HCT116 (cell line): ENCODE results near the gene CCDC88C. TPM values are rescaled to one million over a fixed set of nuclear protein-coding genes. Genes with fewer than 3 reads are reported as not detected.

ENCODE experiments used
- ATAC-seq: fragments of 200-7000 bp; cut with Tn5 transposase; 2 replicates; pipeline ENCODE4 v1.9.1; 2020; ENCODE audit warnings: mild to moderate bottlenecking, moderate library complexity
- BruUV-seq: library from RNA; stranded (reverse); fragments of 400-500 nt; replicated peaks from 2 replicates; lab custom pipeline; 2021; lab: Mats Ljungman, UMichigan
- CTCF ChIA-PET: fragments of 300-600 bp; sonication (Branson Sonifier 250); formaldehyde crosslinking; loops from one replicate; lab custom pipeline; 2021; ENCODE audit warnings: antibody characterized with exemption; lab: Charles Lee
- POLR2A ChIA-PET: fragments of 300-600, 350-600 bp; sonication (Branson Sonifier 250); formaldehyde crosslinking; loops from one replicate; lab custom pipeline; 2021; ENCODE audit warnings: antibody characterized with exemption; lab: Charles Lee
- RAD21 ChIA-PET, 2 experiments: fragments of 300-600 bp; sonication (Branson Sonifier 250); formaldehyde crosslinking; loops; one replicate each; lab custom pipeline; 2023; ENCODE audit warnings: low total read pairs in 2 of 2; ENCODE audit not compliant: uncharacterized antibody in 2 of 2, unreplicated experiment in 2 of 2, low non-redundant PET in 1 of 2; lab: Charles Lee
- DNase-seq: peaks from one replicate; pipeline ENCODE4 v3.0.0-alpha.2; 2010; ENCODE audit warnings: low read depth, low spot score
- H2AFZ ChIP-seq: fragments of 200-600 bp; shearing (Covaris generic), sonication (generic); 2 replicates; pipeline ENCODE4 v1.6.1; 2017; ENCODE audit warnings: low read depth, mixed run types, mixed read lengths, antibody characterized with exemption, low read length; ENCODE audit not compliant: poor library complexity, severe bottlenecking
- H3K27ac ChIP-seq: 2 replicates; pipeline ENCODE4 v1.5.1; 2012; ENCODE audit warnings: low read depth, low read length
- H3K27me3 ChIP-seq: fragments of 200-600 bp; sonication (generic); 2 replicates; pipeline ENCODE4 v1.6.1; 2016; ENCODE audit warnings: mixed run types, low read length, mixed read lengths; ENCODE audit not compliant: insufficient read depth
- H3K36me3 ChIP-seq, 2 experiments: fragments of 200-500 bp in 1 of 2; fragments of 200-600 bp in 1 of 2; sonication (Bioruptor generic) in 1 of 2; sonication (generic) in 1 of 2; 2 replicates each; pipeline versions ENCODE4 v1.5.1 to v1.6.1; 2014 to 2016; ENCODE audit warnings: low read length in 2 of 2, inconsistent platforms in 1 of 2, mixed read lengths in 1 of 2, mixed run types in 1 of 2; ENCODE audit not compliant: insufficient read depth in 2 of 2, control insufficient read depth in 1 of 2
- H3K4me1 ChIP-seq, 2 experiments: fragments of 200-600 bp in 1 of 2; sonication (generic) in 1 of 2; 2 replicates each; pipeline versions ENCODE4 v1.5.1 to v1.6.1; 2012 to 2017; ENCODE audit warnings: low read length in 2 of 2, inconsistent platforms in 1 of 2, mild to moderate bottlenecking in 1 of 2, mixed read lengths in 1 of 2, mixed run types in 1 of 2, moderate library complexity in 1 of 2; ENCODE audit not compliant: insufficient read depth in 2 of 2, control insufficient read depth in 1 of 2
- H3K4me2 ChIP-seq: fragments of 200-600 bp; sonication (generic); 2 replicates; pipeline ENCODE4 v1.6.1; 2017; ENCODE audit warnings: mixed run types, low read length, mixed read lengths
- H3K4me3 ChIP-seq, 2 experiments: fragments of 200-600 bp in 1 of 2; sonication (generic) in 1 of 2; replicated peaks in 1 of 2; 2 replicates each; pipeline ENCODE4 v1.5.1; 2011 to 2016; ENCODE audit warnings: low read length in 2 of 2, control low read depth in 1 of 2, low read depth in 1 of 2, mild to moderate bottlenecking in 1 of 2, mixed read lengths in 1 of 2, mixed run types in 1 of 2
- H3K79me2 ChIP-seq: fragments of 200-600 bp; sonication (generic); 2 replicates; pipeline ENCODE4 v1.6.1; 2017; ENCODE audit warnings: mild to moderate bottlenecking, mixed run types, low read length, moderate library complexity, mixed read lengths; ENCODE audit not compliant: insufficient read depth
- H3K9ac ChIP-seq: fragments of 200-600 bp; sonication (generic); 2 replicates; pipeline ENCODE4 v1.6.1; 2016; ENCODE audit warnings: low read length, mixed read lengths
- H3K9me2 ChIP-seq: fragments of 200-600 bp; sonication (generic), shearing (Covaris generic); 2 replicates; pipeline ENCODE4 v1.6.1; 2017; ENCODE audit warnings: mixed run types, mild to moderate bottlenecking, moderate library complexity; ENCODE audit not compliant: insufficient read depth
- H3K9me3 ChIP-seq, 2 experiments: fragments of 200-500 bp in 1 of 2; fragments of 200-600 bp in 1 of 2; sonication (Bioruptor generic) in 1 of 2; sonication (generic) in 1 of 2; 2 replicates each; pipeline ENCODE4 v1.6.1; 2014 to 2017; ENCODE audit warnings: low read length in 2 of 2, mixed read lengths in 2 of 2, inconsistent platforms in 1 of 2, low read depth in 1 of 2, mild to moderate bottlenecking in 1 of 2, mixed run types in 1 of 2, moderate library complexity in 1 of 2; ENCODE audit not compliant: control insufficient read depth in 1 of 2, insufficient read depth in 1 of 2
- H4K20me1 ChIP-seq: fragments of 200-600 bp; sonication (generic), shearing (Covaris generic); 2 replicates; pipeline ENCODE4 v1.6.1; 2017; ENCODE audit warnings: mixed run types, mild to moderate bottlenecking, moderate library complexity; ENCODE audit not compliant: insufficient read depth
- CBX3 ChIP-seq: IDR thresholded peaks from 2 replicates; pipeline ENCODE4 v1.6.1; 2012; ENCODE audit warnings: low read depth
- CEBPB ChIP-seq: IDR thresholded peaks from 2 replicates; pipeline ENCODE4 v1.6.1; 2012; ENCODE audit warnings: low read depth
- ELF1 ChIP-seq: IDR thresholded peaks from 2 replicates; pipeline ENCODE4 v1.6.1; 2012; ENCODE audit warnings: low read depth, borderline replicate concordance
- EZH2 ChIP-seq: fragments of 200-600 bp; sonication (generic); IDR thresholded peaks from 2 replicates; pipeline ENCODE4 v1.6.1; 2017; ENCODE audit warnings: antibody characterized with exemption, mixed run types
- EZH2phosphoT487 ChIP-seq: fragments of 200-600 bp; IDR thresholded peaks from 2 replicates; pipeline ENCODE4 v1.6.1; 2018; ENCODE audit warnings: antibody characterized with exemption, borderline replicate concordance
- JUND ChIP-seq: IDR thresholded peaks from 2 replicates; pipeline ENCODE4 v1.6.1; 2012
- POLR2A ChIP-seq: IDR thresholded peaks from 2 replicates; pipeline ENCODE4 v1.7.0; 2011; ENCODE audit warnings: borderline replicate concordance; ENCODE audit not compliant: insufficient read depth, insufficient read length; ENCODE audit errors: extremely low read depth
- POLR2AphosphoS5 ChIP-seq: IDR thresholded peaks from 2 replicates; pipeline ENCODE4 v1.6.1; 2011; ENCODE audit warnings: mild to moderate bottlenecking, low read depth, low read length, moderate library complexity
- RAD21 ChIP-seq: IDR thresholded peaks from 2 replicates; pipeline ENCODE4 v1.6.1; 2012; ENCODE audit warnings: low read depth, mild to moderate bottlenecking
- SIN3A ChIP-seq: IDR thresholded peaks from 2 replicates; pipeline ENCODE4 v1.6.1; 2012; ENCODE audit warnings: low read depth
- TCF7L2 ChIP-seq: IDR thresholded peaks from 2 replicates; pipeline ENCODE4 v1.7.0; 2011; ENCODE audit warnings: borderline replicate concordance, inconsistent platforms; ENCODE audit not compliant: insufficient read depth, insufficient read length; ENCODE audit errors: extremely low read depth
- ZBTB33 ChIP-seq: IDR thresholded peaks from 2 replicates; pipeline ENCODE4 v1.6.1; 2011; ENCODE audit warnings: mild to moderate bottlenecking, low read length, moderate library complexity; ENCODE audit not compliant: insufficient replicate concordance; ENCODE audit errors: extremely low read depth
- ZFX ChIP-seq: fragments of 450-650 bp; IDR thresholded peaks from 2 replicates; pipeline ENCODE4 v1.6.1; 2017
- intact Hi-C: fragments of 100-400 bp; cut with micrococcal nuclease; formaldehyde crosslinking; loops from 2 replicates; pipeline ENCODE4 v1.10.0; 2022
- total RNA-seq: library from RNA; stranded (reverse); gene quantifications from one replicate; pipeline ENCODE4 v1.2.1, GENCODE V29; 2021; ENCODE audit not compliant: unreplicated experiment
- TF ChIP-seq, protein P1 (sequence below): IDR thresholded peaks from 2 replicates; pipeline ENCODE4 v1.6.1; 2012
- TF ChIP-seq, protein P2 (sequence below): IDR thresholded peaks from 2 replicates; pipeline ENCODE4 v1.6.1; 2012
- TF ChIP-seq, protein P3 (sequence below): IDR thresholded peaks from 2 replicates; pipeline ENCODE4 v1.6.1; 2012; ENCODE audit warnings: low read depth

Gene CCDC88C
- total RNA-seq, 1 experiment from 2014 or later, result 20.8 TPM

GRCh38 chr14:91338379-91338778, 79.2 kb downstream of the CCDC88C start:
- CTCF ChIA-PET, result interaction anchor here (1.4 kb wide), 1 partner anchor 15 kb away, joined by 5 read pairs; no protein-coding TSS in a partner anchor
- Histone ChIP-seq H3K27ac (no peak overlapping the region), H3K4me3 (no peak overlapping the region), H3K27me3 (no peaks in the 10 kb centered on the region), H2AFZ (no peak overlapping the region), H3K9ac (no peak overlapping the region), H3K79me2 (no peaks in the 10 kb centered on the region), H3K4me1 (no peaks in the 10 kb centered on the region), H3K4me2 (no peak overlapping the region), H3K36me3 (no peaks in the 10 kb centered on the region; a peak in 1 of 4 replicates), H4K20me1 (no peaks in the 10 kb centered on the region), H3K9me3 (no peaks in the 10 kb centered on the region), H3K9me2 (no peaks in the 10 kb centered on the region)
- intact Hi-C loops, result no loop called here
- RAD21 ChIA-PET, result no interaction called here
- ATAC-seq, result no peak
- BruUV-seq, result no TSS peak
- no peak for DNase-seq
- POLR2A ChIA-PET, result no interaction called here
- TF ChIP-seq CBX3 (no peak), RAD21 (no peak), CEBPB (no peak), JUND (no peak), SIN3A (no peak), POLR2A (no peak), EZH2phosphoT487 (no peak), POLR2AphosphoS5 (no peak), ZBTB33 (no peak), EZH2 (no peak), ZFX (no peak), ELF1 (no peak), TCF7L2 (no peak)
- TF ChIP-seq, protein P1, sequence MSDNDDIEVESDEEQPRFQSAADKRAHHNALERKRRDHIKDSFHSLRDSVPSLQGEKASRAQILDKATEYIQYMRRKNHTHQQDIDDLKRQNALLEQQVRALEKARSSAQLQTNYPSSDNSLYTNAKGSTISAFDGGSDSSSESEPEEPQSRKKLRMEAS, result no peak
- TF ChIP-seq, protein P2, sequence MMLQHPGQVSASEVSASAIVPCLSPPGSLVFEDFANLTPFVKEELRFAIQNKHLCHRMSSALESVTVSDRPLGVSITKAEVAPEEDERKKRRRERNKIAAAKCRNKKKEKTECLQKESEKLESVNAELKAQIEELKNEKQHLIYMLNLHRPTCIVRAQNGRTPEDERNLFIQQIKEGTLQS, result no peak
- TF ChIP-seq, protein P3, sequence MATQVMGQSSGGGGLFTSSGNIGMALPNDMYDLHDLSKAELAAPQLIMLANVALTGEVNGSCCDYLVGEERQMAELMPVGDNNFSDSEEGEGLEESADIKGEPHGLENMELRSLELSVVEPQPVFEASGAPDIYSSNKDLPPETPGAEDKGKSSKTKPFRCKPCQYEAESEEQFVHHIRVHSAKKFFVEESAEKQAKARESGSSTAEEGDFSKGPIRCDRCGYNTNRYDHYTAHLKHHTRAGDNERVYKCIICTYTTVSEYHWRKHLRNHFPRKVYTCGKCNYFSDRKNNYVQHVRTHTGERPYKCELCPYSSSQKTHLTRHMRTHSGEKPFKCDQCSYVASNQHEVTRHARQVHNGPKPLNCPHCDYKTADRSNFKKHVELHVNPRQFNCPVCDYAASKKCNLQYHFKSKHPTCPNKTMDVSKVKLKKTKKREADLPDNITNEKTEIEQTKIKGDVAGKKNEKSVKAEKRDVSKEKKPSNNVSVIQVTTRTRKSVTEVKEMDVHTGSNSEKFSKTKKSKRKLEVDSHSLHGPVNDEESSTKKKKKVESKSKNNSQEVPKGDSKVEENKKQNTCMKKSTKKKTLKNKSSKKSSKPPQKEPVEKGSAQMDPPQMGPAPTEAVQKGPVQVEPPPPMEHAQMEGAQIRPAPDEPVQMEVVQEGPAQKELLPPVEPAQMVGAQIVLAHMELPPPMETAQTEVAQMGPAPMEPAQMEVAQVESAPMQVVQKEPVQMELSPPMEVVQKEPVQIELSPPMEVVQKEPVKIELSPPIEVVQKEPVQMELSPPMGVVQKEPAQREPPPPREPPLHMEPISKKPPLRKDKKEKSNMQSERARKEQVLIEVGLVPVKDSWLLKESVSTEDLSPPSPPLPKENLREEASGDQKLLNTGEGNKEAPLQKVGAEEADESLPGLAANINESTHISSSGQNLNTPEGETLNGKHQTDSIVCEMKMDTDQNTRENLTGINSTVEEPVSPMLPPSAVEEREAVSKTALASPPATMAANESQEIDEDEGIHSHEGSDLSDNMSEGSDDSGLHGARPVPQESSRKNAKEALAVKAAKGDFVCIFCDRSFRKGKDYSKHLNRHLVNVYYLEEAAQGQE, result no peak
